Fibroblast of gingiva (primary cell): ENCODE results near the gene ABCC1.
A peak's percentile ranks its signal among the peaks of the same experiment; 100 is the strongest.
"Not testable (repeated sequence)": the region's sequence is repeated elsewhere in the genome, so short reads cannot be mapped to it uniquely, and the experiment has no call there.

ENCODE experiments used
- DNase-seq: peaks from one replicate; pipeline ENCODE4 v3.0.0-alpha.2; 2011; ENCODE audit warnings: low read depth

Gene ABCC1

GRCh38 chr16:15967655-15968315, 18.4 kb downstream of the ABCC1 start:
- no peak for DNase-seq

DNA sequence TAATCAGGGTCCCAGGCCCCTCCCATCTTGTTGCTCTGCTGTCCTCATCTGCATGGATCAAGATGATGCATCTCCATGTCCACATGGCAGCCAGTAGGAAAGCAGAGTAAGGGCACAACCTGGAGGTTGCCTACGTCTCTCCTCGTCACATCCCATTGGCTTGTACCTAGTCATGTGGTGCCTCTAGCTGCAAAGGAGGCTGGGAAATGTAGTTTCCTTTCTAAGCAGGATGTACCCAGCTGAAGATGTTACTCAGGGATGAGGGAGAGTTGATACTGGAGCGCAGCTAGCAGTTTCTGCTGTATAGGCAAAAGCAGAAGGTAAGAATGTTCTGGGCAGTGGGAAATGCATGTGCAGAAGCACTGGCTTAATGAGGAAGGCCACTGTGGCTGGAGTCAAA, 20.8 kb downstream of the ABCC1 start:
- DNase-seq: no peak

- DNase-seq: no peak
Measured at GRCh38 chr16:15970743-15971439, 21.5 kb downstream of the ABCC1 start.

- DNase-seq: no peak
Measured at GRCh38 chr16:15971440-15971815, 22.0 kb downstream of the ABCC1 start.

DNA sequence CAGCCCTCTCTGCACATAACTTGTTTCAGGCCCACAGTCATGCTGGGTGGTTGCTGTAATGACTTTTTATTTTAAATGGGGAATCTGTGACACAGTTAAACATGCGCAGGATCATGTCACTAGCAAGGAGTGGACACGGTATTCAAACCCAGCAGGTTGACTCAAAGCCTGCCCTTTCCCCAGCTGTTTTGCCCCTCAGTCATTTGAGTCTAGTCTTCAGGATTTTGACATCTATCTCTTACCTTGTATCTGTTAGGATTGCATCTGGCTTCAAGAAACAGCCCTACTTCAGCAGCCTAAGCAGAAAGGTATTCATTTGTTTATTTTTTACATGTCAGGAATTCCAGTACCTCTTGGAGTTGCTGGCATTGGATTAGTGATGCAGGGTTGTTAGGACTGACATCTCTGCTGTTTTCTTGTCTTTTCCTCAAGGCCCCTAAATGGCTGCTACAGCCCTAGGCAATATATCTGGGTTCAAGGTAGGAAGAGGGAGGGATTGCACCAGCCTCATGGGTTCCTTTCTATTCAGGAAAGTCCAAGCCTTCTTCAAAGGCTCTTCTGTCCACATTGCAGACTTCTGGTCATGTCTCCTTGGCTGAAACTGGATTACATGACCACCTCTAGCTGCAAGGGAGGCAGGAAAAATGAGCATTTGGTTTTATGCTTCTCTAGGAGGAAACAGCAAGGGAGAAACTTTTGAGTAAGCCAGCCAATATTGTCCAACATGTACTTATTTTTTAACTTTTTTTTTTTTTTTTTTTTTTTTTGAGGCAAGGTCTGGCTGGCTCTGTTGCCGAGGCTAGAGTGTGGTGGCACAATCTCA, 22.8 kb downstream of the ABCC1 start:
- no peak for DNase-seq

DNA sequence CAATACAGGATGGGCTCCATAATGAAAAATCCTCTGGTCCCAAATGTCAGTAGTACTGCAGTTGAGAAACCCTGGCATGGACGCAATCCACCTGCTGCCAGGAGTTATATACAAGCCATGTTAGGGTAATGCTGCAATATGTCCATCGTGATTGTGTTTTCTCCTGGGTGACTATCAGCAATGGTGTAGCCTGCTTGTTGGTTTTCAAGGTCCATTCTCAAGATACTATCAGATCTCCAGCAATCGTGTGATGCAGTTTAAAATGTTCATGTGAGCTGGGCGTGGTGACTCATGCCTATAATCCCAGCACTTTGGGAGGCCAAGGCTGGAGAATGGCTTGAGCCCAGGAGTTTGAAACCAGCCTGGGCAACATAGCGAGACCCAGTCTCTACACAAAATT, 24.0 kb downstream of the ABCC1 start:
- DNase-seq: no peak

GRCh38 chr16:15974057-15974456, 24.6 kb downstream of the ABCC1 start:
- DNase-seq: no peak

GRCh38 chr16:15975172-15975571, 25.8 kb downstream of the ABCC1 start:
- peak; percentile 44 for DNase-seq

DNA sequence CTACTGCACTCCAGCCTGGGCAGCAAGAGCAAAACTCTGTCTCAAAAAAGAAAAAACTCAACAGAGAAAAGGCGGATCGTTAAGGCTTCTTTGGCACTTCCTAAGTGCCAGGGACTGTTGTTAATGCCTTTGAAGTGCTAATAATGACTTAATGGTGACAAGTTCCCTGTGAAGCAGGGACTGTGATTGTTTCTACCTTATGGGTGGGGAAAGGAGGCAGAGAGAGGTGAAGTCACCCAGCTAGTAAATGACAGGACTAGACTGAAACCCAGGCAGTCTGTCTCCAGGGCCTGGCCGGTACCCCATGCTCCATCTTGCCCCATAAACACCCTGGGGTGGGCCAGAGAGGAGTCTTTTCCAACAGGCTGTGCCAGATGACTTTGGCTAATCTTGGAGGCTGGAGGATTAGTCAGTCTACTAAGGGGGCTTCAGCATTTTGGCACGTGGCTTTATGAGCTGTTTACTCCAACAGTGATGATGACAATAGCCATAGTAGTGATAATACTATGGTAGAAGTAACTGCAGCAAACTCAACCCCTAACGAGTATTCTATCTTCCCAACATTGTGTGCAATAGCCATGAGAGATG, 26.9 kb downstream of the ABCC1 start:
- no peak for DNase-seq

- peak; percentile 95 for DNase-seq
Measured at GRCh38 chr16:15976929-15977637, 27.7 kb downstream of the ABCC1 start.

GRCh38 chr16:15979801-15980200, 30.4 kb downstream of the ABCC1 start:
- DNase-seq: peak; percentile 61

- DNase-seq: no peak
Measured at GRCh38 chr16:15980329-15980728, 30.9 kb downstream of the ABCC1 start.

- no peak for DNase-seq
Measured at GRCh38 chr16:15981382-15981781, 32.0 kb downstream of the ABCC1 start.

- DNase-seq: not testable (repeated sequence)
Measured at GRCh38 chr16:15982194-15982915, 32.9 kb downstream of the ABCC1 start.

- peak; percentile 51 for DNase-seq
Measured at GRCh38 chr16:15983898-15984297, 34.5 kb downstream of the ABCC1 start.

DNA sequence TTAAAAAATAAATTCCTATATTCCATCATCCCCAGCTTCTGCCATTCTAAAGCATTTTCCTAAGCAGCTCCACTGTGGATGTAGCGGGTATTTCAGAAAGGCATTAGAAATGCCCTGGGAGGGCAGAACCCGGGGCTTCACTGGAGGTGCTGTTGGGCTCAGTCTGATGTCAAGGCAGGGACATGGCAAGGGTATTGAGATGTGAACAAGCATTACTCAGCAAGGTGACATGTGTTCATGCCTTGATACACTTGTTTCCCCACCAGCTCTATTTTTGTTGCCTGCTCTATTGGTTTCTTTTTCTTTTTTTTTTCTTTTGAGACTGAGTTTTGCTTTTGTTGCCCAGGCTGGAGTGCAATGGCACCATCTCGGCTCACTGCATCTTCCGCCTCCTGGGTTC, 35.7 kb downstream of the ABCC1 start:
- DNase-seq: no peak

GRCh38 chr16:15986261-15986660, 36.8 kb downstream of the ABCC1 start:
- DNase-seq: no peak

GRCh38 chr16:15988268-15989013, 39.0 kb downstream of the ABCC1 start:
- no peak for DNase-seq

DNA sequence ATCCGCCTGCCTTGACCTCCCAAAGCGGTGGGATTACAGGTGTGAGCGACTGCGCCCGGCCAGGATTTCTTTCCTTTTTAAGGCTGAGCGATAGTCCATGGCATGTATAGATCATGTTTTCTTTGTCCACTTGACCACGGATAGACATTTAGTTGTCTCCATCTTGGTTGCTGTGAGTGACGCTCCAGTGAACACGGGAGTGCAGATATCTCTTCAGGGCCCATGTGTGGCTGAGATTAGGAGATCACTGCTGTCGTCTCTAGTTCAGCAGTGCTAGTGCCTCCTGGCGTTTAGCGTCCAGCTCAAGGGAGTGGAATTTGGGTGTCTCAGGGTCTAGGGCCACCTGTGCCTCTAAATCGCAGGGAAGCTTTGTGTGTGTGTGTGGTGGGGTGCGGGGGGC, 41.5 kb downstream of the ABCC1 start:
- no peak for DNase-seq

GRCh38 chr16:15993128-15993527, 43.7 kb downstream of the ABCC1 start:
- DNase-seq: no peak

DNA sequence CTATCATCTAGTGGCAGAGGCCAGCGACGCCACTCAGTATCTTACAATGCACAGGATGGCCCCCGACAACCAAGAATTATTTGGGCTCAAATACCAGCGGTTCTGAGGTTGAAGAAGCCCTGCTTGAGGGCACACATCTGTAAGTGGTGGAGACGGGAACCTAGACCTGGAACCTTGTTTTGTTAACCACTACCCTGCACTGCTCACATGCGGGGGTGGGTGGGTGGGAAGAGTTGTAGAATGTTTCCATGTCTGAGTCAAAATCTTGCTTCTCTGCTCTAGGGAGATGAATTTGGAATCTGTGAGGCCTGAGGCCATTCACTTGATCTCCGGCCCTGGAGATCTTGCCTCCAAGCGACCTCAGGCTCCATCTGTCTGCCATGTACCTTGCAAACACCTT, 44.1 kb downstream of the ABCC1 start:
- DNase-seq: no peak
